Kidney epithelial cell (primary cell): ENCODE measurements around the gene NUP155. TPM values are rescaled to one million over a fixed set of nuclear protein-coding genes. Genes with fewer than 3 reads are reported as not detected.

Experiments
- DNase-seq: peaks from one replicate; pipeline ENCODE4 v3.0.0-alpha.2; 2010; ENCODE audit warnings: low read depth
- H3K27me3 ChIP-seq: 2 replicates; pipeline ENCODE4 v1.6.0; 2011; ENCODE audit warnings: low read length; ENCODE audit not compliant: control insufficient read depth, insufficient read depth
- H3K36me3 ChIP-seq: 2 replicates; pipeline ENCODE4 v1.5.1; 2011; ENCODE audit warnings: low read length; ENCODE audit not compliant: control insufficient read depth, insufficient read depth
- H3K4me3 ChIP-seq: 2 replicates; pipeline ENCODE4 v1.5.1; 2011; ENCODE audit warnings: low read depth, mild to moderate bottlenecking, control low read depth, low read length
- total RNA-seq: library from RNA; depleted of rRNA; stranded (reverse); fragments of >200 nt; gene quantifications from 2 replicates; pipeline ENCODE4 v1.2.3, GENCODE V29; 2015
- TF ChIP-seq, protein P1 (sequence below): IDR thresholded peaks from 2 replicates; pipeline ENCODE4 v1.5.1; 2011; ENCODE audit warnings: mild to moderate bottlenecking, moderate library complexity, low read length, control low read depth, inconsistent platforms; ENCODE audit not compliant: insufficient read depth, poor library complexity, severe bottlenecking

Gene NUP155
- total RNA-seq, 1 donor from 2014 or later = 25.3 TPM

DNA sequence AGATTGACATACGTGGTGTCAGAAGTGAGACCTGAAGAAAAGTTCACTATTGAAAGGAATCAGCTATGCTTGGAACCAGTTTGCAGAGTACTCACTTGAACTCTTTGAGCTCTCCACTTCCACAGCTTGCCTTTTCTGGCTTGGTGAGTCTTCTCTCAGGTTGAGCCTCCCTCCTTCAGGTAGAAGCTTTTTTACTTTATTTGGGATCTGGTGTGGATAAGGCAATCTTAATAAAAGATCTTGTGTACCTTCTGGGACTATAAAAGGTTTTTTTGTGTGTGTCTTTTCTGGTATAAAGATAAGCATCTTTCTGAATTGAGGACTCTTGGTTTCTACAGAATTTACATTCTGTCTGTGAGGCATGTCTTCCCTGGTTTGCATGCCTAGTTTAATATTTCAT, 116.3 kb downstream of the NUP155 start:
- TF ChIP-seq, protein P1, sequence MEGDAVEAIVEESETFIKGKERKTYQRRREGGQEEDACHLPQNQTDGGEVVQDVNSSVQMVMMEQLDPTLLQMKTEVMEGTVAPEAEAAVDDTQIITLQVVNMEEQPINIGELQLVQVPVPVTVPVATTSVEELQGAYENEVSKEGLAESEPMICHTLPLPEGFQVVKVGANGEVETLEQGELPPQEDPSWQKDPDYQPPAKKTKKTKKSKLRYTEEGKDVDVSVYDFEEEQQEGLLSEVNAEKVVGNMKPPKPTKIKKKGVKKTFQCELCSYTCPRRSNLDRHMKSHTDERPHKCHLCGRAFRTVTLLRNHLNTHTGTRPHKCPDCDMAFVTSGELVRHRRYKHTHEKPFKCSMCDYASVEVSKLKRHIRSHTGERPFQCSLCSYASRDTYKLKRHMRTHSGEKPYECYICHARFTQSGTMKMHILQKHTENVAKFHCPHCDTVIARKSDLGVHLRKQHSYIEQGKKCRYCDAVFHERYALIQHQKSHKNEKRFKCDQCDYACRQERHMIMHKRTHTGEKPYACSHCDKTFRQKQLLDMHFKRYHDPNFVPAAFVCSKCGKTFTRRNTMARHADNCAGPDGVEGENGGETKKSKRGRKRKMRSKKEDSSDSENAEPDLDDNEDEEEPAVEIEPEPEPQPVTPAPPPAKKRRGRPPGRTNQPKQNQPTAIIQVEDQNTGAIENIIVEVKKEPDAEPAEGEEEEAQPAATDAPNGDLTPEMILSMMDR = no peak
- Histone ChIP-seq H3K27me3 (no peaks in the 10 kb centered on the region), H3K36me3 (no peaks in the 10 kb centered on the region), H3K4me3 (no peak overlapping the region)
- DNase-seq = no peak

DNA sequence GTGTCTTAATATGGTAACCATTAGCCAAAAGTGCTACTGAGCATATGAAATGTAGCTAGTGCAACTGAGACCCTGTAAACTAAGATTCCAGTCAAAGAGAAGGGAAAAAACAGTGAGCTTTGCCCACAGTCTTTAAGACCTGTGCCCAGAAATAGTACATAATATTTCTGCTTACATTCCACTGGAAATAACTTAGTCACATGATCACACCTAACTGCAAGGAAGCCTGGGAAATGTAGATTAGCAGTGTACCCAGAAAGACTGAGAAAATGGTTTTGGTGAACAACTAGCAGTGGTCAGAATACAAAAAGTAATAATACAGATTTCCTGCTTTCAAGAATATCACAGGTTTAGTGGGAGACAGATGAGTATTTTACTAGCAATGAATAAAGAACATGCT, 119.2 kb downstream of the NUP155 start:
- Histone ChIP-seq H3K36me3 (no peaks in the 10 kb centered on the region), H3K27me3 (no peaks in the 10 kb centered on the region), H3K4me3 (no peak overlapping the region)
- no peak for DNase-seq
- TF ChIP-seq, protein P1 = no peak

DNA sequence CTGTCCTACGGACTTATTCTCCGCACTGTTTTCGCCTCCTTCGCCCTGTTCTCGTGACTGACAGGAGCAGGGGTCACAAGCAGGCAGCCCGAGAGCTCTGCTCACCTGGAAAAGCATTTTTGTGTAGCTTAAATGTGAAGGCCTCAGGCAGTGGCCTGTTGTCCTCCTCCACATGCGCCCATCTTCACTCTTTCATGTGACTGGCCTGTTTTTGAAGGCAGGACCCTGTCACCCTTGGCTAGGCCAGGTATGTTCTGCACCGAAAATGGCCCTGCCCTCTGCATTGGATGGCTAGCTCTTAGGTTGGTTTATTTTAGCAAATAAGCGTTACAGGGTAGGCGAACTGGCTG, 121.1 kb downstream of the NUP155 start:
- H3K36me3 ChIP-seq = no peaks in the 10 kb centered on the region
- no peak for DNase-seq

DNA sequence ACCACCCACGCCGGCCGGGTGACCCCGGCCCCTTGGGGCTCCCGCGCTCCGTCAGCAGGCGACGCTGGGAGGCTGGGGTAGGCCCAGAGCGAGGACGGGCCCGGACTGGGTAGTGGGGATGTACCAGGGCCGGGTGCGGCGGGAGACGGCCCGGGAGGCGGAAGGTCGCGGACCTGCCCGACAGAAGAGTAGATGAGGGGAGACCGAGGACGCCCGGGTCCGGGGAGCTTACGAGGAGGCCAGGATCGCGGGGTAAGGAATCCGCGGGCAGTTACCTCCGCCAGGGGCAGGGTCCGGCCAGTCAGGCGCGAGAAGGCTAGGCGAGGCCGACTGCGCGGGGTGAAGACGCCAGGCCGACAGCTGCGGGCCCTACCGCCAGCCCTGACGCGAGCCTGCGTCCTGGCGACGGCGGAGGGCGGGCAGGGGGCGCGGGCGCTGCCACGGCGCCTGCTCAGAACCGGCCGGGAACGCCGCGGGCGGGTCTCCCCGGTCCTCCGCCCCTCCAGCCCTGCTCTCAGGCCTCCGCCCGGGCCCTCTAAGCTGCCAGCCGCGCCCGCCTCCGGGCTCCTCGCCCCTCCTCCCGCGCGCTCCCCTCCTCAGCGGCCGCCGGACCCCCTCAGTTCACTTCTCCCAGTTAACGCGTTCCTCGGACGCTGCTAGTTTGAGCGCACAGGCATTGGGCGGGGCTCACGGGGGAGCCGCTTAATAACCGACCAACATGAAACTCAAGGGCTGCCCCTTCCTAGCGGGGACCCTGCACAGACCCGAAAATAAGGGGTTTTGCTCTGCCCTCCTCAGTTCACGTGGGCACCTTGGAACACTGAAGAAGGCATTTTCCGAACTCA, 121.7 kb downstream of the NUP155 start, which contains the start of gene CPLANE1:
CPLANE1 (minus strand) TSS at position 407 of the 845 bp plus-strand sequence. CDS start 1,678 bp downstream, outside the sequence.
- H3K27me3 ChIP-seq = no peaks in the 10 kb centered on the region
- TF ChIP-seq, protein P1 = no peak
- H3K4me3 ChIP-seq = peak within 1 kb of the TSS; percentile 95
- no peak for DNase-seq
- H3K36me3 ChIP-seq = no peaks in the 10 kb centered on the region

More for the DNA sequence above, 121.1 kb downstream of the NUP155 start:
- Histone ChIP-seq H3K27me3 (no peaks in the 10 kb centered on the region), H3K4me3 (peak overlapping the region; percentile 95)
- TF ChIP-seq, protein P1 = no peak

DNA sequence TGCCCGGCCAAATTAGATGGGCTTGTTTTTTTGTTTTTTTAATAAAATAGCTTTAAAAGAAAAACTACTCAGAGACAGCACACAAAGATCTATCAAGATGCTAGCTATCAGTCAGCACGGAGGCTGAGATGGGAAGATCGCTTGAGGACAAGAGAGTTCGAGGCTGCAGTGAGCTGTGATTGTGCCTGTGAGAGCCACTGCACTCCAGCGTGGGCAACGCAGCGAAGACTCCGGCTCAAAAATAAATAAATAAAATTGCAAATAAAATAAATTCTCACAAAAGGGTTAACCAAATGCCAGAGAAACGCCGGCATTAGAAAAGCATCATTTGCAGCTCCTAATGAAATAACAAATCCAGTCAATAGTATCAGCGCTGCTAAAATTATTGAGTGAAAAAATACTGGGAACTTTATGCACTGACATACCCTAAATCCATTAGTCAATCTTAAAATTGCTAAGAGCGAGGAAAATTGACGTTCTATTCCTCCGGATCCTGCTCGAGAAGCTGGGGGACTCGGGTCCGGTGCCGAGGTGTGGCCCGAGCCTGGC, 122.4 kb downstream of the NUP155 start:
- DNase-seq = no peak
- Histone ChIP-seq H3K4me3 (peak overlapping the region; percentile 95), H3K27me3 (no peaks in the 10 kb centered on the region), H3K36me3 (no peaks in the 10 kb centered on the region)
- TF ChIP-seq, protein P1 = no peak
